OCI-LY1 (cell line): ENCODE measurements around the gene DNAH8.

Experiments used
- H2AFZ ChIP-seq: fragments of 200-600 bp; sonication (generic), shearing (Covaris generic); 2 replicates; pipeline ENCODE4 v1.6.0; 2014; ENCODE audit warnings: antibody characterized with exemption, mild to moderate bottlenecking, low read length
- H3F3A ChIP-seq: fragments of 200-600 bp; sonication (generic), shearing (Covaris generic); 2 replicates; pipeline ENCODE4 v1.6.0; 2014; ENCODE audit warnings: mild to moderate bottlenecking, antibody characterized with exemption, low read length, moderate library complexity; ENCODE audit not compliant: insufficient read depth
- H3K27ac ChIP-seq: fragments of 200-600 bp; sonication (generic); 2 replicates; pipeline ENCODE4 v1.5.1; 2014; ENCODE audit warnings: low read length, mixed run types, mild to moderate bottlenecking, low read depth; ENCODE audit not compliant: poor library complexity, severe bottlenecking
- H3K27me3 ChIP-seq: fragments of 200-600 bp; sonication (generic); 2 replicates; pipeline ENCODE4 v1.6.0; 2014; ENCODE audit warnings: antibody characterized with exemption, mild to moderate bottlenecking, low read length, moderate library complexity; ENCODE audit not compliant: insufficient read depth
- H3K36me3 ChIP-seq: fragments of 200-600 bp; sonication (generic); 2 replicates; pipeline ENCODE4 v1.6.1; 2014; ENCODE audit warnings: mild to moderate bottlenecking, antibody characterized with exemption, low read length, moderate library complexity, mixed read lengths; ENCODE audit not compliant: insufficient read depth
- H3K4me1 ChIP-seq: fragments of 200-600 bp; sonication (generic); 2 replicates; pipeline ENCODE4 v1.5.1; 2014; ENCODE audit warnings: mild to moderate bottlenecking, low read length, moderate library complexity; ENCODE audit not compliant: insufficient read depth, severe bottlenecking
- H3K4me2 ChIP-seq: fragments of 200-600 bp; sonication (generic), shearing (Covaris generic); 2 replicates; pipeline ENCODE4 v1.6.1; 2014; ENCODE audit warnings: low read length
- H3K4me3 ChIP-seq: fragments of 200-600 bp; sonication (generic); 2 replicates; pipeline ENCODE4 v1.5.1; 2014; ENCODE audit warnings: low read length, low read depth, mild to moderate bottlenecking, mixed read lengths; ENCODE audit not compliant: poor library complexity, severe bottlenecking
- H3K79me2 ChIP-seq: fragments of 200-600 bp; shearing (Covaris generic); 2 replicates; pipeline ENCODE4 v1.6.1; 2016; ENCODE audit warnings: mixed run types, low read length, mixed read lengths; ENCODE audit not compliant: insufficient read depth
- H3K9ac ChIP-seq: fragments of 200-600 bp; sonication (generic), shearing (Covaris generic); 2 replicates; pipeline ENCODE4 v1.6.1; 2014; ENCODE audit warnings: mild to moderate bottlenecking, low read length, mixed read lengths
- H3K9me2 ChIP-seq: fragments of 200-600 bp; sonication (generic), shearing (Covaris generic); 2 replicates; pipeline ENCODE4 v1.6.1; 2014; ENCODE audit warnings: low read depth, mild to moderate bottlenecking, low read length, mixed read lengths
- H3K9me3 ChIP-seq: fragments of 200-600 bp; shearing (Covaris generic); 2 replicates; pipeline ENCODE4 v1.6.1; 2014; ENCODE audit warnings: low read length, mixed read lengths
- H4K20me1 ChIP-seq: fragments of 200-600 bp; sonication (generic), shearing (Covaris generic); 2 replicates; pipeline ENCODE4 v1.6.0; 2016; ENCODE audit warnings: mild to moderate bottlenecking, low read length; ENCODE audit not compliant: insufficient read depth
- CTCF ChIP-seq: fragments of 200-600 bp; sonication (generic), shearing (Covaris generic); IDR thresholded peaks from 2 replicates; pipeline ENCODE4 v1.5.1; 2017; ENCODE audit warnings: mild to moderate bottlenecking, antibody characterized with exemption, low read length, moderate library complexity, mixed read lengths
- EZH2 ChIP-seq: fragments of 200-600 bp; sonication (generic), shearing (Covaris generic); IDR thresholded peaks from 2 replicates; pipeline ENCODE4 v1.8.0; 2017; ENCODE audit warnings: borderline replicate concordance, mixed run types, mild to moderate bottlenecking, antibody characterized with exemption, low read length, moderate library complexity, mixed read lengths

DNAH8 gene

GRCh38 chr6:38815250-38815649 lies 100.1 kb downstream of the DNAH8 start:
- no peak for TF ChIP-seq EZH2
- TF ChIP-seq CTCF = no peak
- no peaks in the 10 kb centered on the region for H3K36me3 ChIP-seq
- H3K9me3 ChIP-seq = no peaks in the 10 kb centered on the region
- no peaks in the 10 kb centered on the region for H3K27me3 ChIP-seq
- no peaks in the 10 kb centered on the region for H3K4me1 ChIP-seq
- H3F3A ChIP-seq = no peaks in the 10 kb centered on the region
- H2AFZ ChIP-seq = no peak overlapping the region
- no peak overlapping the region for H3K4me3 ChIP-seq
- no peak overlapping the region for H3K4me2 ChIP-seq
- H3K9ac ChIP-seq = no peak overlapping the region
- H3K9me2 ChIP-seq = no peaks in the 10 kb centered on the region
- no peak overlapping the region for H3K27ac ChIP-seq
- no peaks in the 10 kb centered on the region for H3K79me2 ChIP-seq
- H4K20me1 ChIP-seq = no peaks in the 10 kb centered on the region

GRCh38 chr6:38818691-38819090 lies 103.6 kb downstream of the DNAH8 start:
- no peak overlapping the region for H3K27ac ChIP-seq
- no peaks in the 10 kb centered on the region for H3K79me2 ChIP-seq
- TF ChIP-seq CTCF (no peak), EZH2 (no peak)
- no peaks in the 10 kb centered on the region for H3K4me1 ChIP-seq
- H3K4me2 ChIP-seq = no peak overlapping the region
- H3K9me2 ChIP-seq = no peaks in the 10 kb centered on the region
- no peaks in the 10 kb centered on the region for H4K20me1 ChIP-seq
- no peaks in the 10 kb centered on the region for H3K27me3 ChIP-seq
- H3F3A ChIP-seq = no peaks in the 10 kb centered on the region
- no peaks in the 10 kb centered on the region for H3K36me3 ChIP-seq
- H2AFZ ChIP-seq = no peak overlapping the region
- no peak overlapping the region for H3K4me3 ChIP-seq
- H3K9me3 ChIP-seq = no peaks in the 10 kb centered on the region
- no peak overlapping the region for H3K9ac ChIP-seq

- Histone ChIP-seq H3K9me2 (no peaks in the 10 kb centered on the region), H3K4me2 (no peak overlapping the region)
- TF ChIP-seq CTCF (no peak), EZH2 (no peak)
Observed at GRCh38 chr6:38822963-38823362, 107.9 kb downstream of the DNAH8 start.

More at GRCh38 chr6:38822963-38823362, 107.9 kb downstream of the DNAH8 start:
- no peaks in the 10 kb centered on the region for H3K79me2 ChIP-seq
- H3K9ac ChIP-seq = no peak overlapping the region
- no peak overlapping the region for H3K4me3 ChIP-seq
- H3K4me1 ChIP-seq = no peaks in the 10 kb centered on the region
- no peaks in the 10 kb centered on the region for H4K20me1 ChIP-seq
- no peak overlapping the region for H3K27ac ChIP-seq
- no peaks in the 10 kb centered on the region for H3F3A ChIP-seq
- no peaks in the 10 kb centered on the region for H3K27me3 ChIP-seq
- no peak overlapping the region for H2AFZ ChIP-seq
- no peaks in the 10 kb centered on the region for H3K36me3 ChIP-seq
- no peaks in the 10 kb centered on the region for H3K9me3 ChIP-seq
